H1 (cell line): ENCODE data around the gene ADORA1. TPM values are rescaled to one million over a fixed set of nuclear protein-coding genes. Genes with fewer than 3 reads are reported as not detected.

ENCODE experiments used
- CTCF ChIA-PET: fragments of 300-600 bp; sonication (Branson Sonifier 250); formaldehyde crosslinking; loops from one replicate; lab custom pipeline; 2021; ENCODE audit not compliant: partially characterized antibody; lab: Charles Lee
- POLR2A ChIA-PET: fragments of 300-600 bp; sonication (Branson Sonifier 250); formaldehyde crosslinking; loops from one replicate; lab custom pipeline; 2021; ENCODE audit warnings: inconsistent platforms; ENCODE audit not compliant: partially characterized antibody; lab: Charles Lee
- DNase-seq, 2 experiments: peaks; one replicate each; pipeline versions ENCODE4 v3.0.0 to v3.0.0-alpha.2; 2010 to 2022; ENCODE audit warnings: low spot score in 2 of 2, low read depth in 1 of 2, mixed read lengths in 1 of 2
- FAIRE-seq: peaks from 2 replicates; lab custom pipeline; 2011; peaks lifted over from hg19 to GRCh38; lab: Jason Lieb, UNC
- H2AFZ ChIP-seq: 2 replicates; pipeline ENCODE4 v1.8.1; 2012; ENCODE audit warnings: low read length, inconsistent platforms
- H2AK5ac ChIP-seq: 2 replicates; pipeline ENCODE4 v1.6.1; 2013; ENCODE audit warnings: low read depth, low read length
- H2BK120ac ChIP-seq: replicated peaks from 2 replicates; pipeline ENCODE3; 2013; ENCODE audit warnings: low read depth, low read length, inconsistent platforms
- H2BK12ac ChIP-seq: 2 replicates; pipeline ENCODE4 v1.6.1; 2013; ENCODE audit warnings: low read depth, low read length
- H2BK15ac ChIP-seq: 2 replicates; pipeline ENCODE4 v1.6.1; 2013; ENCODE audit warnings: low read length
- H2BK20ac ChIP-seq: 2 replicates; pipeline ENCODE4 v1.6.1; 2013; ENCODE audit warnings: low read length
- H2BK5ac ChIP-seq: 2 replicates; pipeline ENCODE4 v1.6.1; 2013; ENCODE audit warnings: low read depth, low read length
- H3K14ac ChIP-seq: 2 replicates; pipeline ENCODE4 v1.6.1; 2013; ENCODE audit warnings: inconsistent platforms; ENCODE audit not compliant: insufficient read length
- H3K18ac ChIP-seq: 2 replicates; pipeline ENCODE4 v1.6.1; 2013; ENCODE audit warnings: low read length; ENCODE audit errors: extremely low read depth
- H3K23ac ChIP-seq: 2 replicates; pipeline ENCODE4 v1.6.1; 2013; ENCODE audit warnings: inconsistent platforms; ENCODE audit not compliant: insufficient read length
- H3K23me2 ChIP-seq: 2 replicates; pipeline ENCODE4 v1.6.1; 2013; ENCODE audit warnings: low read depth, low read length
- H3K27ac ChIP-seq: 2 replicates; pipeline ENCODE4 v1.6.1; 2011; ENCODE audit warnings: low read depth, low read length, inconsistent platforms
- H3K27me3 ChIP-seq, 4 experiments: replicated peaks in 1 of 4; 1 replicate in 1 of 4; 2 replicates in 3 of 4; pipeline versions ENCODE4 v1.6.1 to v1.8.1; 2011 to 2013; ENCODE audit warnings: low read length in 3 of 4, mild to moderate bottlenecking in 3 of 4, inconsistent platforms in 2 of 4, mixed read lengths in 2 of 4, moderate library complexity in 1 of 4; ENCODE audit not compliant: control insufficient read depth in 3 of 4, insufficient read depth in 3 of 4; ENCODE audit errors: extremely low read depth in 1 of 4
- H3K36me3 ChIP-seq, 4 experiments: 2 replicates each; pipeline versions ENCODE4 v1.6.1 to v1.8.1; 2011 to 2013; ENCODE audit warnings: mild to moderate bottlenecking in 4 of 4, low read length in 3 of 4, moderate library complexity in 2 of 4, control low read depth in 1 of 4, inconsistent platforms in 1 of 4; ENCODE audit not compliant: insufficient read depth in 4 of 4, control insufficient read depth in 2 of 4
- H3K4ac ChIP-seq: replicated peaks from 2 replicates; pipeline ENCODE3; 2013; ENCODE audit warnings: low read length, low read depth, mixed read lengths, inconsistent platforms; ENCODE audit not compliant: insufficient read length
- H3K4me1 ChIP-seq, 4 experiments: replicated peaks in 1 of 4; 1 replicate in 1 of 4; 2 replicates in 3 of 4; pipeline versions ENCODE4 v1.6.1 to v1.8.1; 2011 to 2013; ENCODE audit warnings: low read length in 3 of 4, inconsistent platforms in 2 of 4, mixed read lengths in 1 of 4; ENCODE audit not compliant: insufficient read depth in 4 of 4, control insufficient read depth in 3 of 4
- H3K4me2 ChIP-seq, 2 experiments: 2 replicates each; pipeline versions ENCODE4 v1.6.1 to v1.8.1; 2011 to 2013; ENCODE audit warnings: low read depth in 2 of 2, low read length in 2 of 2, control low read depth in 1 of 2, inconsistent platforms in 1 of 2, mild to moderate bottlenecking in 1 of 2; ENCODE audit not compliant: insufficient read depth in 1 of 2
- H3K4me3 ChIP-seq, 4 experiments: fragments of 200-600, 300-600 bp in 1 of 4; sonication (generic), shearing (Covaris generic), sonication (Bioruptor Twin) in 1 of 4; 2 replicates each; pipeline versions ENCODE4 v1.5.1 to v1.8.1; 2011 to 2016; ENCODE audit warnings: low read length in 4 of 4, low read depth in 3 of 4, control low read depth in 2 of 4, inconsistent platforms in 2 of 4, mild to moderate bottlenecking in 2 of 4, mixed read lengths in 1 of 4, moderate library complexity in 1 of 4; ENCODE audit not compliant: insufficient read depth in 2 of 4; ENCODE audit errors: extremely low read depth in 1 of 4
- H3K56ac ChIP-seq: replicated peaks from 2 replicates; pipeline ENCODE3; 2013; ENCODE audit warnings: low read depth, mild to moderate bottlenecking, mixed read lengths, low read length, inconsistent platforms; ENCODE audit not compliant: insufficient read length
- H3K79me1 ChIP-seq: 2 replicates; pipeline ENCODE4 v1.6.1; 2013; ENCODE audit warnings: low read depth, low read length, control low read depth
- H3K79me2 ChIP-seq, 2 experiments: 2 replicates each; pipeline versions ENCODE4 v1.6.1 to v1.8.1; 2012 to 2013; ENCODE audit warnings: low read length in 2 of 2, mild to moderate bottlenecking in 2 of 2, inconsistent platforms in 1 of 2; ENCODE audit not compliant: insufficient read depth in 2 of 2, control insufficient read depth in 1 of 2
- H3K9ac ChIP-seq, 4 experiments: replicated peaks in 1 of 4; 1 replicate in 1 of 4; 2 replicates in 3 of 4; pipeline versions ENCODE4 v1.6.1 to v1.8.1; 2011 to 2013; ENCODE audit warnings: low read depth in 3 of 4, low read length in 3 of 4, control low read depth in 2 of 4, mild to moderate bottlenecking in 2 of 4, moderate library complexity in 2 of 4, inconsistent platforms in 1 of 4; ENCODE audit errors: extremely low read depth in 1 of 4
- H3K9me3 ChIP-seq, 2 experiments: 2 replicates each; pipeline versions ENCODE4 v1.6.1 to v1.8.1; 2012 to 2013; ENCODE audit warnings: mild to moderate bottlenecking in 2 of 2, moderate library complexity in 2 of 2, control low read depth in 1 of 2, inconsistent platforms in 1 of 2, low read depth in 1 of 2, low read length in 1 of 2, mixed read lengths in 1 of 2; ENCODE audit not compliant: insufficient read depth in 2 of 2
- H4K20me1 ChIP-seq, 2 experiments: replicated peaks in 1 of 2; 2 replicates each; pipeline versions ENCODE3 to v1.8.1; 2011 to 2013; ENCODE audit warnings: inconsistent platforms in 2 of 2, low read length in 2 of 2, mild to moderate bottlenecking in 1 of 2; ENCODE audit not compliant: insufficient read depth in 2 of 2, control insufficient read depth in 1 of 2
- H4K5ac ChIP-seq: 2 replicates; pipeline ENCODE4 v1.6.1; 2013; ENCODE audit warnings: low read length, low read depth, mixed read lengths, inconsistent platforms; ENCODE audit not compliant: insufficient read length
- H4K8ac ChIP-seq: 2 replicates; pipeline ENCODE4 v1.8.0; 2013; ENCODE audit warnings: mild to moderate bottlenecking, moderate library complexity, low read length, inconsistent platforms; ENCODE audit not compliant: insufficient read depth; ENCODE audit errors: extremely low read depth
- H4K91ac ChIP-seq: replicated peaks from 2 replicates; pipeline ENCODE3; 2013; ENCODE audit warnings: low read length, mixed read lengths, inconsistent platforms; ENCODE audit not compliant: insufficient read length
- BACH1 ChIP-seq: IDR thresholded peaks from 2 replicates; pipeline ENCODE4 v1.6.1; 2012; ENCODE audit warnings: low read length, improper control_type of control experiment
- GABPA ChIP-seq: IDR thresholded peaks from 2 replicates; pipeline ENCODE4 v1.6.1; 2011; ENCODE audit warnings: mild to moderate bottlenecking, low read length, moderate library complexity, borderline replicate concordance; ENCODE audit not compliant: insufficient read depth
- PHF8 ChIP-seq: fragments of 200-600 bp; sonication (generic); conservative IDR thresholded peaks from 2 replicates; pipeline ENCODE4 v1.7.1; 2012; ENCODE audit warnings: low read depth, mild to moderate bottlenecking, inconsistent platforms, low read length, moderate library complexity
- RBBP5 ChIP-seq: IDR thresholded peaks from 2 replicates; pipeline ENCODE4 v1.7.1; 2012; ENCODE audit warnings: low read depth, mild to moderate bottlenecking, inconsistent platforms, low read length, moderate library complexity, borderline replicate concordance
- RXRA ChIP-seq: IDR thresholded peaks from 2 replicates; pipeline ENCODE4 v1.6.1; 2011; ENCODE audit warnings: low read depth, mild to moderate bottlenecking, low read length, moderate library complexity; ENCODE audit not compliant: insufficient read depth
- SP4 ChIP-seq: IDR thresholded peaks from 2 replicates; pipeline ENCODE4 v1.6.1; 2012; ENCODE audit warnings: low read length, inconsistent platforms
- TBP ChIP-seq: IDR thresholded peaks from 2 replicates; pipeline ENCODE4 v1.6.1; 2011; ENCODE audit warnings: low read depth, low read length, improper control_type of control experiment
- WGBS, 2 experiments: shearing (Covaris generic) in 1 of 2; methylation state at CpG; one replicate each; pipeline versions ENCODE4 v1.1.6 to v1.1.7; 2013 to 2015; ENCODE audit warnings: low lambda C conversion rate in 2 of 2, mixed read lengths in 2 of 2, inconsistent platforms in 1 of 2, low coverage in 1 of 2, missing lambda C conversion rate in 1 of 2; ENCODE audit not compliant: insufficient replicate concordance in 2 of 2, insufficient coverage in 1 of 2, insufficient read length in 1 of 2; ENCODE audit errors: extremely low coverage in 1 of 2, missing lambda C conversion rate in 1 of 2; 5-methylcytosine and 5-hydroxymethylcytosine counted together
- polyA plus RNA-seq, 7 experiments: library from polyadenylated mRNA; depleted of rRNA in 3 of 7; stranded (reverse) in 5 of 7; unstranded in 2 of 7; fragments of >200 nt in 5 of 7; fragments of 200-250 nt in 2 of 7; gene quantifications; 1 replicate in 5 of 7; 2 replicates in 1 of 7; 4 replicates in 1 of 7; pipeline versions ENCODE4 v1.2.1 to v1.2.3, GENCODE V29; 2011 to 2013; ENCODE audit warnings: missing spikeins in 2 of 7, mixed read lengths in 2 of 7
- total RNA-seq: library from RNA; stranded (reverse); fragmentation: NEBNext Ultra II Directional; extraction: Animal tissue kit (Norgen Biotek cat#: 25700); gene quantifications from 2 replicates; pipeline ENCODE4 v1.2.1, GENCODE V29; 2021

The ADORA1 gene
- total and polyA plus RNA-seq, 2 of the 8 experiments (the other 6 are each of a cell fraction or from before 2014, with no cell fraction given): 3.3 to 6.7 TPM

DNA sequence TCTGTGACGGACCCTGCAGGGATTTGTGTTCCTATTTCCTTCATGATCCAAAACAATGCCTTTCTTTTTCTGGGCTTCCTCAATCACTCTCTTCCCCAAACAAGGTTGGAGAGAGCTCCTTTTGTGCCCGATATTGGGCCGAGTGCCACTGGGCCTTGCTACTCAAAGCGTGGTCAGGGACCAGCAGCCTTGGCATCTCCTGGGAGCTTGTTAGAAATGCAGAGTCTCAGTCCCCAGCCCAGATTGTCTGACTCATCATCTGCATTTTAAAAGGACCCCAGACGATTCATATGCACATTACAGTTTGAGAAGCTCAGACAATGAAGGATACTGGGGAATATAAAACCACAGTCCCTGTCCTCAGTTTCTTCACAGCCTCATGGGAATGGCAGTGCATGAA is 19.9 kb downstream of the ADORA1 start:
- H3K14ac ChIP-seq: no peak overlapping the region
- no peaks in the 10 kb centered on the region for H3K79me1 ChIP-seq
- FAIRE-seq: no peak
- H3K4me1 ChIP-seq: peaks cover 7 to 38% (median 15%) of the 10 kb centered on the region in 4 experiments
- no peaks in the 10 kb centered on the region for H3K36me3 ChIP-seq
- H3K4me2 ChIP-seq: peak overlapping the region in 1 of 2 experiments; percentile 38; a peak in 2 of 4 replicates
- peaks cover 0 to 5% of the 10 kb centered on the region in 2 experiments; a peak in 1 of 4 replicates for H3K9me3 ChIP-seq
- H3K4ac ChIP-seq: no peak overlapping the region
- H3K9ac ChIP-seq: no peak overlapping the region
- CTCF ChIA-PET: interaction anchor here (0.6 to 49.1 kb wide), 24 partner anchors 15 to 649 kb away, joined by 3 to 1071 read pairs (median 6); partner anchors contain the start of genes ADORA1, MYBPH, MYOG and PPFIA4
- TF ChIP-seq GABPA (no peak), TBP (no peak), SP4 (no peak), BACH1 (no peak), RBBP5 (no peak), RXRA (no peak), PHF8 (no peak)
- H4K5ac ChIP-seq: no peak overlapping the region
- no peak overlapping the region for H2AFZ ChIP-seq
- 0 out of 2 replicates have a peak overlapping the region, but pooled peaks have one; percentile 98 for H2BK12ac ChIP-seq
- H4K91ac ChIP-seq: no peak overlapping the region
- no peak overlapping the region for H4K8ac ChIP-seq
- DNase-seq: no peak
- H3K27ac ChIP-seq: no peak overlapping the region
- H3K23ac ChIP-seq: no peak overlapping the region
- WGBS, 2 experiments: 42% methylated on average over 5 of the region's 5 CpGs; no CpG with 5 or more reads in 1 of the 2 experiments
- H2AK5ac ChIP-seq: no peak overlapping the region
- H2BK120ac ChIP-seq: no peak overlapping the region
- H2BK15ac ChIP-seq: no peak overlapping the region
- H3K79me2 ChIP-seq: no peaks in the 10 kb centered on the region
- H3K56ac ChIP-seq: no peak overlapping the region
- H3K23me2 ChIP-seq: no peaks in the 10 kb centered on the region; the same call in 1 of the 2 replicates
- H2BK20ac ChIP-seq: peak overlapping the region; percentile 26; the same call in 1 of the 2 replicates
- H3K18ac ChIP-seq: no peak overlapping the region
- POLR2A ChIA-PET: interaction anchor here (0.9 to 2.4 kb wide), 3 partner anchors 19 to 59 kb away, joined by 3 to 8 read pairs (median 4); no protein-coding TSS in a partner anchor
- no peaks in the 10 kb centered on the region for H3K27me3 ChIP-seq
- no peak overlapping the region for H3K4me3 ChIP-seq
- peak overlapping the region; percentile 2; the same call in 1 of the 2 replicates for H2BK5ac ChIP-seq
- no peaks in the 10 kb centered on the region for H4K20me1 ChIP-seq
